NB4 (cell line): Measurements from ENCODE around the gene F11.

Source experiments
- DNase-seq: peaks from one replicate; pipeline ENCODE4 v3.0.0; 2010; ENCODE audit warnings: low read depth
- H3K4me3 ChIP-seq: one replicate; pipeline ENCODE4 v1.5.1; 2011; ENCODE audit warnings: mild to moderate bottlenecking, low read depth, low read length, moderate library complexity
- MYC ChIP-seq: IDR thresholded peaks from 2 replicates; pipeline ENCODE4 v1.6.1; 2011; ENCODE audit warnings: low read depth, low read length
- POLR2A ChIP-seq: IDR thresholded peaks from 2 replicates; pipeline ENCODE4 v1.6.1; 2011; ENCODE audit warnings: mild to moderate bottlenecking; ENCODE audit not compliant: insufficient read length; ENCODE audit errors: extremely low read depth
- TF ChIP-seq, protein P1 (sequence below): IDR thresholded peaks from one replicate; pipeline ENCODE4 v1.5.1; 2012; ENCODE audit warnings: low read depth, low read length
- TF ChIP-seq, protein P2 (sequence below): IDR thresholded peaks from 2 replicates; pipeline ENCODE4 v1.6.1; 2011; ENCODE audit warnings: low read depth, low read length

The F11 gene

DNA sequence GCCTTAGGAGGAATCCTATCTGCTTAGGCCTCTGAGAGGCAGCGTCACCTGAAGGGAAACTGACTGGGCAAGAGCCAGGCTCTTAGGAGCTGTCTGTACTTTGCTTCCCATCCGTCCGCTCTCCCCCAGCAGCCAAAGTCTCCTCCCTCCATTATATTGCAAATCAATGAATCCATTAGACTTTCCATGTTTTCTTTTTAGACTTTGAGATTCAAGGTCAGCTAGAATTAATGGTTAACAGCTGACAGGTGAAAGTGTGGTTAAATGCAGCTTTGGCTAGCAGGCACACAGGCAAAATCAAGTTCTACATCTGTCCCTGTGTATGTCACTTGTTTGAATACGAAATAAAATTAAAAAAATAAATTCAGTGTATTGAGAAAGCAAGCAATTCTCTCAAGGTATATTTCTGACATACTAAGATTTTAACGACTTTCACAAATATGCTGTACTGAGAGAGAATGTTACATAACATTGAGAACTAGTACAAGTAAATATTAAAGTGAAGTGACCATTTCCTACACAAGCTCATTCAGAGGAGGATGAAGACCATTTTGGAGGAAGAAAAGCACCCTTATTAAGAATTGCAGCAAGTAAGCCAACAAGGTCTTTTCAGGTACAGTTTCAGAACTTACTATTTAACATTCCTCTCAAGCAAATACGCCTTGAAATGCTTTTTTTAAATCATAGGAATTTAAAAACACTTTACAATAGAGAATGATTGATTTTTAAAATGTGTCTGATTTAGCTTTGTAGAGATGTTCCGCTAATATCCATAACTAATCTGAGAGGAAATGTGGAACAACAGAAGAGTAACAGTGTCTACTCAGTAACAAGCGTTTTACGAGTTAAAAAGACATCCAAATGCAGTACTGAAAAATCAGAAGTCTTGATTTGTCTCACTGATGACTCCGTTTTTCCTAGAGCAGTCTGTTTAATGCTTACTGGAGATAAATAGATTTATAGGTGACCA, at the start of gene F11:
Gene F11, plus strand, starts transcription at position 507 of the 970 bp plus-strand sequence. CDS start 948 bp downstream, outside the sequence.
- H3K4me3 ChIP-seq = no peak within 1 kb of the TSS
- TF ChIP-seq, protein P1, sequence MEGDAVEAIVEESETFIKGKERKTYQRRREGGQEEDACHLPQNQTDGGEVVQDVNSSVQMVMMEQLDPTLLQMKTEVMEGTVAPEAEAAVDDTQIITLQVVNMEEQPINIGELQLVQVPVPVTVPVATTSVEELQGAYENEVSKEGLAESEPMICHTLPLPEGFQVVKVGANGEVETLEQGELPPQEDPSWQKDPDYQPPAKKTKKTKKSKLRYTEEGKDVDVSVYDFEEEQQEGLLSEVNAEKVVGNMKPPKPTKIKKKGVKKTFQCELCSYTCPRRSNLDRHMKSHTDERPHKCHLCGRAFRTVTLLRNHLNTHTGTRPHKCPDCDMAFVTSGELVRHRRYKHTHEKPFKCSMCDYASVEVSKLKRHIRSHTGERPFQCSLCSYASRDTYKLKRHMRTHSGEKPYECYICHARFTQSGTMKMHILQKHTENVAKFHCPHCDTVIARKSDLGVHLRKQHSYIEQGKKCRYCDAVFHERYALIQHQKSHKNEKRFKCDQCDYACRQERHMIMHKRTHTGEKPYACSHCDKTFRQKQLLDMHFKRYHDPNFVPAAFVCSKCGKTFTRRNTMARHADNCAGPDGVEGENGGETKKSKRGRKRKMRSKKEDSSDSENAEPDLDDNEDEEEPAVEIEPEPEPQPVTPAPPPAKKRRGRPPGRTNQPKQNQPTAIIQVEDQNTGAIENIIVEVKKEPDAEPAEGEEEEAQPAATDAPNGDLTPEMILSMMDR = no peak
- TF ChIP-seq, protein P2, sequence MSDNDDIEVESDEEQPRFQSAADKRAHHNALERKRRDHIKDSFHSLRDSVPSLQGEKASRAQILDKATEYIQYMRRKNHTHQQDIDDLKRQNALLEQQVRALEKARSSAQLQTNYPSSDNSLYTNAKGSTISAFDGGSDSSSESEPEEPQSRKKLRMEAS = no peak
- no peak for TF ChIP-seq POLR2A
- no peak for TF ChIP-seq MYC
- no peak for DNase-seq

DNA sequence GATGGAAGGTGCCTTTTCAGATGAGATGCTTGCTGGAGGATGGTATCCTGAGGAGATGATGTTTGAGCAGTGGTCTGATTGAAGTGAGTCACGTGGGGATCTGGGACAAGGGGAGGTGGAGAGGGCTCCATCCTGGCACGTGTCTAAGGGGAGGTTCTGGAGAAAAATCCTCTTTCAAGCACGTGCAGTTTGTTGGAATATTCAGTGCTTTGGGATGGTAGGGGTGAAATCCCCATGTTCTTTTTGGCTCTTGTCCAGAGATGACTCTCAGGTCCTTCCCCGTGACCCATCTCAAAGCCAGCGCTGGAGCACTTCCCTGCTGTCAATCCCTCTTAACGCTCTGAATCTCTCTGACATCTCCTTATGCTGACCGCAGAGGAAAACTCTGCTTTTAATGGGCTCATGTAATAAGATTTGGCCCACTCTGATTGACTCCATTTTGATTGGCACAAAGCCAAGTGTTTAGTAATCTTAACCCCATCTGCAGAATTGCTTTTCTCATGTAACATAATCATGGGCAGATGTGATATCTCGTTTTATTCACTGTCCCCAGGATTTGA, 49.4 kb upstream of the F11 start:
- TF ChIP-seq MYC = no peak
- no peak for TF ChIP-seq POLR2A
- TF ChIP-seq, protein P1 = no peak
- TF ChIP-seq, protein P2 = no peak
- no peak overlapping the region for H3K4me3 ChIP-seq
- DNase-seq = no peak

DNA sequence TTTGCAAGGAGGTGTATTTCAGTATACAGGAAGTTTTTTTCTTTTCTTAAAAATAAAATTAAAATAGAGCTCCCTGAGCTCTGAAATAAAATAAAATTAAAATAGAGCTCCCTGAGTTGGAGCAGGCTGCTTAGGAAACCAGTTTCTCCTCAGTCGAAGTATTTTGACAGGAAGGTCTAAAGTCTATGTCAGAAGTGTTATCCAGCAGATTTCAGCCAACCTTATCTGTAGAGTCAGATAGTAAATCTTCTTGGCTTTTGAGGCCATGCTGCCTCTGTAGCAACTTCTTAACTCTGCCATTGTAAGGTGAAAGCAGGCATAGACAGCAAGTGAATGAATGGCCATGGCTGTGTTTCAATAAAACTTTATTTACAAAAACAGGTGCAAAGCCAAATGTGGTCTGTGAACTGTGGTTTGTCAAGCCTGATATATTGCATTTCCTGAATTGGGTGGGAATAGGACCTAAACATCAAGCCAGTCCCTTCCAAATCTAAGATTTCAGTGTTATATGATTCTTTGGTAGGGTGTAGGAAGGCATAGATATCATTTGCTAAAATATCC, 48.2 kb upstream of the F11 start:
- TF ChIP-seq, protein P1 = no peak
- TF ChIP-seq MYC (no peak), POLR2A (no peak)
- TF ChIP-seq, protein P2 = no peak
- no peak for DNase-seq
- no peak overlapping the region for H3K4me3 ChIP-seq

DNA sequence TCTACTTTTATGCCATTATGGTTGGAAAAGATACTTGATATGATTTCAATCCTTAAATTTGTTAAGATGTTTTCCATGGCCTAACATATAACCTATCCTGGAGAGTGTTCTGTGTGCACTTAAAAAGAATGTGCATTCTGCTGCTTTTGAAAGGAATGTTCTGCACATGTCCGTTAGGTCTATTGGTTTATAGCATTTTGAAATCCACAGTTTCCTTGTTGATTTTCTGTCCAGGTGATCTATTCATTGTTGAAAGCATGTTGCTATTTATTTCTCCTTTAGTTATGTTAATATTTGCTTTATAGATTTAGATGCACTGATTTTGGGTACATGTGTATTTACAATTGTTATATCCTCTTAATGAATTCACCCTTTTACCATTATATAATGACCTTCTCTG, 44.4 kb upstream of the F11 start:
- no peak overlapping the region for H3K4me3 ChIP-seq
- no peak for DNase-seq
- TF ChIP-seq, protein P2 = no peak
- TF ChIP-seq, protein P1 = no peak
- TF ChIP-seq POLR2A (no peak), MYC (no peak)

DNA sequence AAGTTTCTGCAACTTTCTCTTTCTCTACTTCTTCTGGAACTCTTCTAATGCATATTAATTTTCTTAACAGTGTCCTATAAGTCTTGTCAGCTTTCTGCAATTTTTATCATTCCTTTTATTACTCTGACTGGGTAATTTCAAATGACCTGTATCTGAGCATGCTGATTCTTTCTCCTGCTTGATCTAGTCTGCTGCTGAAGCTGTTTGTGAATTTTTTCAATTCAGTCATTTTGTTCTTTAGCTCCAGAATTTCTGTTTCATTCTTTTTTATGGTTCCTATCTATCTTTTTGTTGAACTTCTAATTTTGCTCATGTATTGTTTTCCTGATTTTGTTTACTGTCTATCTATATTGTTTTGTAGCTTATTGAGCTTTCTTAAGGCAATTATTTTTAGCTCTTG, 40.1 kb upstream of the F11 start:
- no peak for DNase-seq
- H3K4me3 ChIP-seq = no peak overlapping the region
- TF ChIP-seq POLR2A (no peak), MYC (no peak)
- TF ChIP-seq, protein P1 = no peak
- TF ChIP-seq, protein P2 = no peak
